SJCRH30 (cell line): Measurements from ENCODE around the gene OSBPL6. TPM values are rescaled to one million over a fixed set of nuclear protein-coding genes. Genes with fewer than 3 reads are reported as not detected.
"Not testable (repeated sequence)": the region's sequence is repeated elsewhere in the genome, so short reads cannot be mapped to it uniquely, and the experiment has no call there.

ENCODE experiments used
- DNase-seq, 2 experiments: peaks; one replicate each; pipeline ENCODE4 v3.0.0-alpha.2; 2015 to 2020
- H3K27ac ChIP-seq: fragments of 250-450 bp; sonication (Bioruptor Pico); 2 replicates; pipeline ENCODE4 v1.5.1; 2020; ENCODE audit warnings: mild to moderate bottlenecking, moderate library complexity
- H3K27me3 ChIP-seq: fragments of 250-450 bp; sonication (Bioruptor Pico); 2 replicates; pipeline ENCODE4 v1.5.1; 2020; ENCODE audit warnings: mild to moderate bottlenecking, moderate library complexity
- H3K36me3 ChIP-seq: fragments of 250-450 bp; sonication (Bioruptor Pico); 2 replicates; pipeline ENCODE4 v1.5.1; 2020; ENCODE audit warnings: mild to moderate bottlenecking, moderate library complexity
- H3K4me1 ChIP-seq: fragments of 250-450 bp; sonication (Bioruptor Pico); 2 replicates; pipeline ENCODE4 v1.5.1; 2020; ENCODE audit warnings: mild to moderate bottlenecking, moderate library complexity
- H3K4me3 ChIP-seq: fragments of 250-450 bp; sonication (Bioruptor Pico); 2 replicates; pipeline ENCODE4 v1.5.1; 2020; ENCODE audit warnings: mild to moderate bottlenecking, moderate library complexity
- H3K9me3 ChIP-seq: fragments of 250-450 bp; sonication (Bioruptor Pico); replicated peaks from 2 replicates; pipeline ENCODE4 v1.5.1; 2020; ENCODE audit warnings: mild to moderate bottlenecking, moderate library complexity
- total RNA-seq: library from RNA; depleted of rRNA; stranded (reverse); fragments of >200 nt; shearing (Covaris generic); gene quantifications from 2 replicates; pipeline ENCODE4 v1.2.3, GENCODE V29; 2014

OSBPL6 gene
- total RNA-seq, 1 experiment from 2014 or later, result 14.6 TPM

- no peak overlapping the region for H3K4me3 ChIP-seq
- no peak for DNase-seq
- no peaks in the 10 kb centered on the region for H3K4me1 ChIP-seq
- no peak overlapping the region for H3K27ac ChIP-seq
- H3K27me3 ChIP-seq, result no peaks in the 10 kb centered on the region
- H3K36me3 ChIP-seq, result no peaks in the 10 kb centered on the region
- no peaks in the 10 kb centered on the region for H3K9me3 ChIP-seq
These were observed 107.4 kb downstream of the OSBPL6 start for GRCh38 chr2:178301649-178302238.

- Histone ChIP-seq H3K27ac (no peak overlapping the region), H3K4me3 (no peak overlapping the region), H3K9me3 (no peaks in the 10 kb centered on the region), H3K36me3 (no peaks in the 10 kb centered on the region), H3K27me3 (no peaks in the 10 kb centered on the region), H3K4me1 (no peaks in the 10 kb centered on the region)
- peak in 1 of 2 experiments; percentile 42 for DNase-seq
These were observed 110.0 kb downstream of the OSBPL6 start for GRCh38 chr2:178304333-178304732.

- Histone ChIP-seq H3K27me3 (no peaks in the 10 kb centered on the region), H3K4me1 (no peaks in the 10 kb centered on the region), H3K4me3 (no peak overlapping the region), H3K9me3 (no peaks in the 10 kb centered on the region), H3K36me3 (no peaks in the 10 kb centered on the region), H3K27ac (no peak overlapping the region)
- DNase-seq, result peak; percentile 40 to 68
These were observed 112.2 kb downstream of the OSBPL6 start for GRCh38 chr2:178306352-178307073.

- no peak for DNase-seq
These were observed 113.3 kb downstream of the OSBPL6 start for GRCh38 chr2:178307650-178308049.

GRCh38 chr2:178309541-178309940, 115.2 kb downstream of the OSBPL6 start:
- Histone ChIP-seq H3K36me3 (no peaks in the 10 kb centered on the region; the same call in 1 of the 2 replicates), H3K27ac (no peak overlapping the region), H3K4me3 (no peak overlapping the region), H3K9me3 (no peaks in the 10 kb centered on the region), H3K27me3 (no peaks in the 10 kb centered on the region), H3K4me1 (no peaks in the 10 kb centered on the region)
- no peak for DNase-seq

More at GRCh38 chr2:178307650-178308049, 113.3 kb downstream of the OSBPL6 start:
- Histone ChIP-seq H3K27ac (no peak overlapping the region), H3K9me3 (no peaks in the 10 kb centered on the region), H3K4me3 (no peak overlapping the region), H3K27me3 (no peaks in the 10 kb centered on the region), H3K4me1 (no peaks in the 10 kb centered on the region), H3K36me3 (no peaks in the 10 kb centered on the region)

GRCh38 chr2:178315078-178315477, 120.8 kb downstream of the OSBPL6 start:
- no peaks in the 10 kb centered on the region for H3K27me3 ChIP-seq
- no peaks in the 10 kb centered on the region for H3K9me3 ChIP-seq
- no peaks in the 10 kb centered on the region; the same call in none of the 2 replicates for H3K36me3 ChIP-seq
- no peaks in the 10 kb centered on the region for H3K4me1 ChIP-seq
- no peak overlapping the region for H3K4me3 ChIP-seq
- no peak overlapping the region for H3K27ac ChIP-seq
- DNase-seq, result no peak

- Histone ChIP-seq H3K9me3 (no peaks in the 10 kb centered on the region), H3K36me3 (no peaks in the 10 kb centered on the region; the same call in none of the 2 replicates), H3K27me3 (no peaks in the 10 kb centered on the region), H3K4me1 (no peaks in the 10 kb centered on the region), H3K27ac (no peak overlapping the region), H3K4me3 (no peak overlapping the region)
- no peak for DNase-seq
These were observed 121.2 kb downstream of the OSBPL6 start for GRCh38 chr2:178315488-178315948.

GRCh38 chr2:178317811-178318210, 123.5 kb downstream of the OSBPL6 start:
- Histone ChIP-seq H3K27me3 (no peaks in the 10 kb centered on the region), H3K4me3 (no peak overlapping the region), H3K9me3 (no peaks in the 10 kb centered on the region), H3K36me3 (no peaks in the 10 kb centered on the region; the same call in none of the 2 replicates), H3K27ac (no peak overlapping the region), H3K4me1 (no peaks in the 10 kb centered on the region)
- DNase-seq, result no peak

- no peak for DNase-seq
- H3K27ac ChIP-seq, result no peak overlapping the region
These were observed 125.8 kb downstream of the OSBPL6 start for GRCh38 chr2:178320011-178320585.

GRCh38 chr2:178322068-178322467, 127.8 kb downstream of the OSBPL6 start:
- Histone ChIP-seq H3K4me1 (no peaks in the 10 kb centered on the region), H3K36me3 (no peaks in the 10 kb centered on the region; the same call in 1 of the 2 replicates), H3K4me3 (no peak overlapping the region), H3K9me3 (no peaks in the 10 kb centered on the region), H3K27me3 (no peaks in the 10 kb centered on the region), H3K27ac (no peak overlapping the region)
- DNase-seq, result no peak

More at GRCh38 chr2:178320011-178320585, 125.8 kb downstream of the OSBPL6 start:
- no peaks in the 10 kb centered on the region for H3K27me3 ChIP-seq
- H3K4me3 ChIP-seq, result no peak overlapping the region
- no peaks in the 10 kb centered on the region for H3K4me1 ChIP-seq
- no peaks in the 10 kb centered on the region; the same call in none of the 2 replicates for H3K36me3 ChIP-seq
- H3K9me3 ChIP-seq, result no peaks in the 10 kb centered on the region

- not testable (repeated sequence) for H3K9me3 ChIP-seq, H3K4me1 ChIP-seq, H3K36me3 ChIP-seq, DNase-seq, H3K27ac ChIP-seq, H3K4me3 ChIP-seq, H3K27me3 ChIP-seq
These were observed 129.0 kb downstream of the OSBPL6 start for GRCh38 chr2:178323331-178323730.

- Histone ChIP-seq H3K27ac (no peak overlapping the region), H3K27me3 (no peaks in the 10 kb centered on the region), H3K4me1 (no peaks in the 10 kb centered on the region), H3K36me3 (no peaks in the 10 kb centered on the region; the same call in 1 of the 2 replicates), H3K9me3 (no peaks in the 10 kb centered on the region), H3K4me3 (no peak overlapping the region)
- no peak for DNase-seq
These were observed 129.8 kb downstream of the OSBPL6 start for GRCh38 chr2:178324077-178324476.

GRCh38 chr2:178325268-178325667, 131.0 kb downstream of the OSBPL6 start:
- no peak for DNase-seq
- H3K4me3 ChIP-seq, result no peak overlapping the region

GRCh38 chr2:178327516-178327915, 133.2 kb downstream of the OSBPL6 start:
- Histone ChIP-seq H3K27me3 (no peaks in the 10 kb centered on the region), H3K4me3 (no peak overlapping the region), H3K36me3 (no peaks in the 10 kb centered on the region; the same call in 1 of the 2 replicates), H3K27ac (no peak overlapping the region), H3K9me3 (no peaks in the 10 kb centered on the region), H3K4me1 (no peaks in the 10 kb centered on the region)
- DNase-seq, result peak in 1 of 2 experiments; percentile 23

More at GRCh38 chr2:178325268-178325667, 131.0 kb downstream of the OSBPL6 start:
- Histone ChIP-seq H3K4me1 (no peaks in the 10 kb centered on the region), H3K36me3 (no peaks in the 10 kb centered on the region; the same call in 1 of the 2 replicates), H3K9me3 (no peaks in the 10 kb centered on the region), H3K27me3 (no peaks in the 10 kb centered on the region), H3K27ac (no peak overlapping the region)

GRCh38 chr2:178328037-178328436, 133.7 kb downstream of the OSBPL6 start:
- Histone ChIP-seq H3K27me3 (no peaks in the 10 kb centered on the region), H3K9me3 (no peaks in the 10 kb centered on the region), H3K4me3 (no peak overlapping the region), H3K4me1 (no peaks in the 10 kb centered on the region), H3K36me3 (no peaks in the 10 kb centered on the region; the same call in 1 of the 2 replicates), H3K27ac (no peak overlapping the region)
- DNase-seq, result no peak
